ENCODE data around the gene PRDM16.

Gene PRDM16

DNA sequence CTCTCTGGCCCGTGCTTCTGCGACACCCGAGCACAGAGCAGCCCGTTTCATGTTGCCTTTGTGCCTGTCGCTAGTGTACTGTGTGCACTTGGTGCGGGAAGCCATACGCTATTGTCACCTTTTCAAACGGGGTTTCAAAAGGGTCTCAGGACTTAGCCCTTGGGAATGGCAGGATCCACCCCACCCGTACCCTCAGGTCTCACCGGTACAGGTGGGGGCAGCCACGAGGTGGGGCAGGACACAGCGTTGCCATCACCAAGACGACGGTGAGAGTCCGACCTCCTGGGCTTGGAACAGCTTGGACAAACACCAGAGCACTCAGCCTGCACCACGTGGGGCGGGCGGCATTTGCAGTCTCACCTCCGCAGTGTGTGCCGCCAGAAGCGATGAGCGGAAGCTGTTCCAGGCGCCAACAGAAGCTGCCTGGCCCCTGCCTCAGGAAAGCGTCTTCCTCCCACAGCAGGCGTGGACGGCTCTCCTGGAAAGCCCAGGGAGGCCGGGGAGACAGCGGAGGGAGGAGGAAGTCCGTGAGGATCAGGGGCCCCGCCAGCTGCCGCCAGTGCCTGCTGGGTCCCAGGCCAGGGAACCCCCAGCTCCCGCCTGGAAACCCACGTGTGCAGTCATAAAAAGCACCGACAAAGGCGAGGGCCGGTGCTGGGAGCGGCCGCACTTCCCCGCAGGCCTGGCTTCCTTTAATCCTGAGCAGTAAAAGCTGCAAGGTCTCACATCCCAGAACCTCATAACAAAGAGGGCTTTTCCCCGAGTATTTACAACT lies 254.2 kb downstream of the PRDM16 start:
- no peaks in the 10 kb centered on the region for H3K27me3 ChIP-seq (replicated peaks; ENCODE audit: control insufficient read depth, insufficient read depth, low read length)
- DNase-seq (ENCODE audit: extremely low read depth, insufficient read length) = no peak
- H3K4me3 ChIP-seq (replicated peaks; ENCODE audit: low read depth, low read length) = no peak overlapping the region
- TF ChIP-seq, protein P1, sequence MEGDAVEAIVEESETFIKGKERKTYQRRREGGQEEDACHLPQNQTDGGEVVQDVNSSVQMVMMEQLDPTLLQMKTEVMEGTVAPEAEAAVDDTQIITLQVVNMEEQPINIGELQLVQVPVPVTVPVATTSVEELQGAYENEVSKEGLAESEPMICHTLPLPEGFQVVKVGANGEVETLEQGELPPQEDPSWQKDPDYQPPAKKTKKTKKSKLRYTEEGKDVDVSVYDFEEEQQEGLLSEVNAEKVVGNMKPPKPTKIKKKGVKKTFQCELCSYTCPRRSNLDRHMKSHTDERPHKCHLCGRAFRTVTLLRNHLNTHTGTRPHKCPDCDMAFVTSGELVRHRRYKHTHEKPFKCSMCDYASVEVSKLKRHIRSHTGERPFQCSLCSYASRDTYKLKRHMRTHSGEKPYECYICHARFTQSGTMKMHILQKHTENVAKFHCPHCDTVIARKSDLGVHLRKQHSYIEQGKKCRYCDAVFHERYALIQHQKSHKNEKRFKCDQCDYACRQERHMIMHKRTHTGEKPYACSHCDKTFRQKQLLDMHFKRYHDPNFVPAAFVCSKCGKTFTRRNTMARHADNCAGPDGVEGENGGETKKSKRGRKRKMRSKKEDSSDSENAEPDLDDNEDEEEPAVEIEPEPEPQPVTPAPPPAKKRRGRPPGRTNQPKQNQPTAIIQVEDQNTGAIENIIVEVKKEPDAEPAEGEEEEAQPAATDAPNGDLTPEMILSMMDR (IDR thresholded peaks at IDR 0.05; ENCODE audit: insufficient read depth, low read length, poor library complexity, severe bottlenecking) = no peak
- no peaks in the 10 kb centered on the region for H3K36me3 ChIP-seq (ENCODE audit: control insufficient read depth, insufficient read depth, low read length)

DNA sequence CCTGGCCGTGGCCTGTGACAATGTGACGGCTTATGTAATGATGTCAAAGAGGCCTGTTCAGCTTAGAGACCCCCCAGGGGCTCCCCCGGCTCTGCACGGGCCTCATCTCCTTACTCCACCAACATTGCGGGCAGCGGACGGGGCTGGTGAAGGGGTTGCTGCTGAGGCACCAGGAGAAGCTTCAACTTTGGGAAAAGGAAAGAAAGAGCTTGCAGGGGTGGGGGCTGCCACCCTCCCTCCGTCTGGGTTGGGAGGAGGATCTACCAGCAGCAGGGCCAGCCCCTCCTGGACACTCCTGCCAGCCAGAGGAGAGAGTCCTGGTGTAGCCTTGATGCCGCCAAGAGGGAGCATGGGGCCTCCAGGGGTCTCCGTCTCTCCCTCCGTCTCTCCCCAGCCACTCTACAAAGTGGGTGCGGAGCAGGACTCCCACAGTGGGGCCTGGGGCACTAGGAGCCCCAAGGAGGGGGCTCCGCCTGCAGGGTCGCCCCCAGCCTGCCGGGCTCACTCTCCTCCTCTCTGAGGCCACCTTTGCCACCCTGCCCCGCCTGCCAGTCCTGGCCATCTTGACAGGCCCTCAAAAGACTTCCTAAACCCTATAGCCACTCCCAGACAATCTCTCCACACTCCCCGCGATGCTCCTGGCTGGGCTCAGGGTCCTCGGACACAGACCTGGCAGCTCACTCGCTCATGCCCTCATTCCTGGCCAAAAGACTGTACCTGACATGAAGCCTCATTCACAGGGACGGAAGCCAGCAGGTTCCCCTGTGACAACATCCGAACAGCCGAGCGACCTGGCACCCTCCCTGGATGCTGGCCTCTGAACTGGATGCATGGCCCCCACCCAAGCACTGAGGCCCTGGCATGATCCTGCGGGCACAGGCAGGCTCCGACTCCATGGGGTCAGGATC lies 255.0 kb downstream of the PRDM16 start:
- DNase-seq (ENCODE audit: extremely low read depth, insufficient read length) = no peak
- no peaks in the 10 kb centered on the region for H3K36me3 ChIP-seq (ENCODE audit: control insufficient read depth, insufficient read depth, low read length)
- TF ChIP-seq, protein P1 (IDR thresholded peaks at IDR 0.05; ENCODE audit: insufficient read depth, low read length, poor library complexity, severe bottlenecking) = no peak
- no peaks in the 10 kb centered on the region for H3K27me3 ChIP-seq (replicated peaks; ENCODE audit: control insufficient read depth, insufficient read depth, low read length)
- no peak overlapping the region for H3K4me3 ChIP-seq (replicated peaks; ENCODE audit: low read depth, low read length)

DNA sequence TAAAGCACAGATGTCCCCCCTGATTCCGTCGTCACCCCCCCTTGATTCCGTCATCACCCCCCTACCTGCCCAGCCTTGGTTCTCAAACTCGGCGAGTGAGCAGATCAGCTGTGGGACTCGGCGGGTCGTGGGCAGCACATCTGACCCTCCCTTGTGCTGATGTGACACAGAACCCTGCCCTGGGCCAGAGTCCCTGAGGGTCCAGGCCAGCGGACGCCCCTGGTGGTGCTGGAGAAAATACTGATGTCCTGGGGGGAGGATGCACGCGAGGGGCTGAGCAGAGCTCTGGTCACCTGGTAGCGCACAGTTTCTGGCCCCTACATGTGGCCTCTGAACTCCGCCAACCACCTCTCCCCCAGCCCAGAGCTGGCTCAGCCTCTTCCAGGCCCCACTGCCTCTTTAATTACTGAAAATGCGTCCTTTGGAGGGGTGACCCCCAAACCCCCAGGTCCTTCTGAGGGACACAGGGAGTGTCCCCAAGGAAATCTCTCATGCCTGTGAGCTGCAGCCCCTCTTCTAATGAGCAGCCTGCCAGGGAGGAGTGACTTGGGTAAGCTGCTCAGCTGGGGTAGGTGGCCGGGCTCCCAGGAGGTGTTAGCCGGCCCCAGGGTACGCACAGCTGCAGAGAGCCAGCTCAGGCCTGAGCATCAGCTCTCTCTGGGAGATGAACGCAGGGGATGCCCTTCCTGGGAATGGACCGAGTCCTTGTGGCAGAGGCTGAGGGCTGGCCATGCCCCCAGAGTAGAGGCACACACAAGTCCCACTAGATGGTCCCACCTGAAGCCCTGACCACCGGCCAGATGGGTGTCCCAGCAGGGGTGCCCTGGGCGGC lies 255.9 kb downstream of the PRDM16 start:
- Histone ChIP-seq H3K4me3 (replicated peaks; ENCODE audit: low read depth, low read length) (no peak overlapping the region), H3K27me3 (replicated peaks; ENCODE audit: control insufficient read depth, insufficient read depth, low read length) (no peaks in the 10 kb centered on the region), H3K36me3 (ENCODE audit: control insufficient read depth, insufficient read depth, low read length) (no peaks in the 10 kb centered on the region)
- TF ChIP-seq, protein P1 (IDR thresholded peaks at IDR 0.05; ENCODE audit: insufficient read depth, low read length, poor library complexity, severe bottlenecking) = no peak
- no peak for DNase-seq (ENCODE audit: extremely low read depth, insufficient read length)

DNA sequence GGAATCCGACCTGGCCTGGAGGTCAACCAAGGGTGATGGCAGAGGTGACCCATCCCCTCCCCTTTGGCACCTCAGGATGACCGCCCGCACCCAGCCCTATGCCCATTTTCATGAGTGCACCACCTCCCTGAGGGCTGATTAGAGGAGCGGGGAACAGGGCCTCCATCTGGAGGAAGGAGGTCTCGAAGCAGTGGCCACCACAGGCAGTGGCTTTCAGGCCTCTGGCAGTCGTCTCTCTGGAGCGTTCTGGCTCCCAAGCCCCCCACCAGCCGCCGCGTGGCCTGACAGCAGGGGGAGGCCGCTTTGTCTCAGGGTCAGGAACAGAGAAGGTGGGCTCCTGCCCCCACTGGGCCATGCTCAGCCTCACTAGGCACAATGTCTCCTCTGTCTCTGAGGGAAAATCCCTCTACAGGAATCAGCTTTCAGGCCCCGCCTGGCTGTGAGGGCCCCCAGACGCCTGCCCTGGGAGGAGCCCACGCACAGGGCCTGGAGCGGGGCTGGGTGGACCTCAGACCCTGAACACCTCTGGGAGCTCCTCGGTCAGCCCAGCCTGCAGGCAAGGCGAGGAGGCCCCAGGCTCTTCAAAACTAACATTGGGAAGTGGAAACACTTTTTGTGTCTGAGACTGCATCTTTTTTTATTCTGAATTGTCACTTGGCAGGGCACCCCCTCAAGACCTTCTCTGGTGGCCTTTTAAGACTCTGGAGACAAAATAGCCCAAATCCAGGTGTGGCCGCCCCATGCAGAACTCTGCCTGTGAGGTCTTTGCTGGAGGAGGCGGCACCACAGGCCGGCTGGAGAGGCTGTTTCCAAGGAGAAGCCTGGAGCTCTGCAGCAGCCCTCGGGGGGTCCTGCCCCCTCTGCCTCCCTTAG lies 257.7 kb downstream of the PRDM16 start:
- no peak for DNase-seq (ENCODE audit: extremely low read depth, insufficient read length)
- Histone ChIP-seq H3K4me3 (replicated peaks; ENCODE audit: low read depth, low read length) (no peak overlapping the region), H3K27me3 (replicated peaks; ENCODE audit: control insufficient read depth, insufficient read depth, low read length) (no peaks in the 10 kb centered on the region)

More for the DNA sequence above, 257.7 kb downstream of the PRDM16 start:
- H3K36me3 ChIP-seq (ENCODE audit: control insufficient read depth, insufficient read depth, low read length) = no peaks in the 10 kb centered on the region
- TF ChIP-seq, protein P1 (IDR thresholded peaks at IDR 0.05; ENCODE audit: insufficient read depth, low read length, poor library complexity, severe bottlenecking) = no peak

Measured in GM06990 (cell line).